H9 (cell line): ENCODE measurements around the gene ARHGAP24. TPM values are rescaled to one million over a fixed set of nuclear protein-coding genes. Genes with fewer than 3 reads are reported as not detected.

ENCODE experiments used
- DNase-seq: peaks from one replicate; pipeline ENCODE4 v3.0.0-alpha.2; 2017
- H2AFZ ChIP-seq: one replicate; pipeline ENCODE4 v1.6.1; 2013; ENCODE audit warnings: mild to moderate bottlenecking, low read length, control low read depth, moderate library complexity
- H2AK5ac ChIP-seq: 2 replicates; pipeline ENCODE4 v1.6.1; 2013; ENCODE audit warnings: low read length, control low read depth, mixed read lengths; ENCODE audit not compliant: insufficient read length
- H2BK120ac ChIP-seq: one replicate; pipeline ENCODE4 v1.6.1; 2013; ENCODE audit warnings: low read depth, mild to moderate bottlenecking, low read length, control low read depth, inconsistent platforms; ENCODE audit not compliant: poor library complexity, severe bottlenecking
- H2BK12ac ChIP-seq: 2 replicates; pipeline ENCODE4 v1.6.1; 2013; ENCODE audit warnings: low read length, control low read depth, mixed read lengths, low read depth; ENCODE audit not compliant: insufficient read length
- H2BK15ac ChIP-seq: 2 replicates; pipeline ENCODE4 v1.6.1; 2013; ENCODE audit warnings: low read depth, low read length, control low read depth
- H2BK20ac ChIP-seq: one replicate; pipeline ENCODE4 v1.6.1; 2013; ENCODE audit warnings: low read depth, mild to moderate bottlenecking, low read length, control low read depth, inconsistent platforms; ENCODE audit not compliant: poor library complexity, severe bottlenecking
- H2BK5ac ChIP-seq: 2 replicates; pipeline ENCODE4 v1.6.1; 2013; ENCODE audit warnings: low read length, control low read depth, mixed read lengths; ENCODE audit not compliant: insufficient read length
- H3K14ac ChIP-seq: 2 replicates; pipeline ENCODE4 v1.6.1; 2013; ENCODE audit warnings: low read length, control low read depth; ENCODE audit not compliant: insufficient read depth
- H3K18ac ChIP-seq: 2 replicates; pipeline ENCODE4 v1.6.1; 2013; ENCODE audit warnings: low read depth, mild to moderate bottlenecking, mixed read lengths, low read length, control low read depth; ENCODE audit not compliant: insufficient read length
- H3K23ac ChIP-seq: 2 replicates; pipeline ENCODE4 v1.6.1; 2013; ENCODE audit warnings: low read length, control low read depth, mixed read lengths, low read depth; ENCODE audit not compliant: insufficient read length
- H3K23me2 ChIP-seq: 2 replicates; pipeline ENCODE4 v1.6.1; 2013; ENCODE audit warnings: low read depth, mild to moderate bottlenecking, mixed read lengths, low read length, control low read depth; ENCODE audit not compliant: insufficient read length, poor library complexity, severe bottlenecking
- H3K27ac ChIP-seq: 2 replicates; pipeline ENCODE4 v1.5.1; 2013; ENCODE audit warnings: low read length, control low read depth, mixed read lengths, low read depth; ENCODE audit not compliant: insufficient read length
- H3K27me3 ChIP-seq: 2 replicates; pipeline ENCODE4 v1.6.1; 2013; ENCODE audit warnings: low read length, control low read depth, inconsistent platforms; ENCODE audit not compliant: insufficient read depth
- H3K4ac ChIP-seq: 2 replicates; pipeline ENCODE4 v1.6.1; 2013; ENCODE audit warnings: low read depth, mild to moderate bottlenecking, control low read depth, inconsistent platforms, low read length, moderate library complexity
- H3K4me1 ChIP-seq: 2 replicates; pipeline ENCODE4 v1.6.1; 2013; ENCODE audit warnings: low read length, control low read depth, inconsistent platforms; ENCODE audit not compliant: insufficient read depth
- H3K4me2 ChIP-seq: 2 replicates; pipeline ENCODE4 v1.6.1; 2013; ENCODE audit warnings: low read length, control low read depth, mixed read lengths; ENCODE audit not compliant: insufficient read length, insufficient read depth
- H3K56ac ChIP-seq: 2 replicates; pipeline ENCODE4 v1.6.1; 2013; ENCODE audit warnings: low read depth, mild to moderate bottlenecking, mixed read lengths, low read length, control low read depth; ENCODE audit not compliant: insufficient read length
- H3K79me1 ChIP-seq: 2 replicates; pipeline ENCODE4 v1.6.1; 2013; ENCODE audit warnings: low read depth, mild to moderate bottlenecking, moderate library complexity, low read length, control low read depth, inconsistent platforms; ENCODE audit not compliant: insufficient read depth, poor library complexity, severe bottlenecking
- H3K79me2 ChIP-seq: 2 replicates; pipeline ENCODE4 v1.6.1; 2013; ENCODE audit warnings: low read length, control low read depth, inconsistent platforms; ENCODE audit not compliant: insufficient read depth
- H3K9ac ChIP-seq: 2 replicates; pipeline ENCODE4 v1.6.1; 2013; ENCODE audit warnings: low read length, control low read depth, mixed read lengths; ENCODE audit not compliant: insufficient read length; ENCODE audit errors: extremely low read depth
- H3K9me3 ChIP-seq: one replicate; pipeline ENCODE4 v1.6.1; 2013; ENCODE audit warnings: low read depth, low read length, inconsistent platforms; ENCODE audit not compliant: control insufficient read depth
- H3T11ph ChIP-seq: one replicate; pipeline ENCODE4 v1.6.1; 2013; ENCODE audit warnings: mild to moderate bottlenecking, low read length, control low read depth, inconsistent platforms
- H4K20me1 ChIP-seq: one replicate; pipeline ENCODE4 v1.6.1; 2013; ENCODE audit not compliant: control insufficient read depth, insufficient read length, insufficient read depth
- H4K5ac ChIP-seq: 2 replicates; pipeline ENCODE4 v1.6.1; 2013; ENCODE audit warnings: low read depth, mild to moderate bottlenecking, mixed read lengths, low read length, control low read depth; ENCODE audit not compliant: insufficient read length
- H4K8ac ChIP-seq: replicated peaks from 2 replicates; pipeline ENCODE4 v1.6.1; 2013; ENCODE audit warnings: low read length, control low read depth, mixed read lengths, low read depth; ENCODE audit not compliant: insufficient read length
- H4K91ac ChIP-seq: 2 replicates; pipeline ENCODE4 v1.6.1; 2013; ENCODE audit warnings: low read depth, mild to moderate bottlenecking, moderate library complexity, mixed read lengths, low read length, control low read depth; ENCODE audit not compliant: insufficient read length
- H3K27ac Mint-ChIP-seq, 3 experiments: 2 replicates in 2 of 3; 3 replicates in 1 of 3; pipeline ENCODE4 v1.8.0; 2020 to 2021; ENCODE audit warnings: mixed read lengths in 3 of 3, mild to moderate bottlenecking in 1 of 3, moderate library complexity in 1 of 3
- H3K27me3 Mint-ChIP-seq: 2 replicates; pipeline ENCODE4 v1.8.0; 2021; ENCODE audit warnings: low read depth, mild to moderate bottlenecking, moderate library complexity, mixed read lengths
- H3K36me3 Mint-ChIP-seq, 3 experiments: 2 replicates in 2 of 3; 3 replicates in 1 of 3; pipeline ENCODE4 v1.8.0; 2020 to 2021; ENCODE audit warnings: low read depth in 3 of 3, mixed read lengths in 3 of 3; ENCODE audit not compliant: insufficient read depth in 1 of 3
- H3K4me1 Mint-ChIP-seq, 2 experiments: 2 replicates each; pipeline ENCODE4 v1.8.0; 2020; ENCODE audit warnings: mixed read lengths in 2 of 2
- H3K4me3 Mint-ChIP-seq, 2 experiments: 2 replicates in 1 of 2; 3 replicates in 1 of 2; pipeline ENCODE4 v1.8.0; 2020 to 2021; ENCODE audit warnings: mild to moderate bottlenecking in 2 of 2, mixed read lengths in 2 of 2, moderate library complexity in 1 of 2
- H3K9me3 Mint-ChIP-seq, 2 experiments: 2 replicates in 1 of 2; 3 replicates in 1 of 2; pipeline ENCODE4 v1.8.0; 2020; ENCODE audit warnings: mild to moderate bottlenecking in 2 of 2, mixed read lengths in 2 of 2, moderate library complexity in 1 of 2
- CTCF ChIP-seq: fragments of 200-600 bp; sonication (generic); conservative IDR thresholded peaks from 3 replicates; pipeline ENCODE4 v1.8.0; 2021; ENCODE audit warnings: antibody characterized with exemption, mild to moderate bottlenecking
- WGBS: extraction: QIAGEN DNeasy Blood & Tissue Kit; methylation state at CpG from one replicate; pipeline ENCODE4 v1.1.7; 2013; ENCODE audit warnings: missing lambda C conversion rate, low lambda C conversion rate, mixed read lengths; ENCODE audit not compliant: insufficient read length; ENCODE audit errors: extremely low coverage; 5-methylcytosine and 5-hydroxymethylcytosine counted together
- total RNA-seq: library from RNA; stranded (reverse); gene quantifications from 2 replicates; pipeline ENCODE4 v1.2.1, GENCODE V29; 2021

ARHGAP24 gene
- total RNA-seq, 1 experiment from 2014 or later, result 0.37 TPM

- Histone ChIP-seq H2AFZ (no peak overlapping the region), H3T11ph (no peak overlapping the region), H3K56ac (no peak overlapping the region), H3K4me2 (no peak overlapping the region), H3K79me1 (no peaks in the 10 kb centered on the region), H3K79me2 (no peaks in the 10 kb centered on the region), H2BK12ac (no peak overlapping the region), H3K14ac (no peak overlapping the region), H2BK20ac (no peak overlapping the region), H3K9me3 (no peaks in the 10 kb centered on the region), H3K4me1 (peaks cover 3% of the 10 kb centered on the region; the same call in 1 of the 2 replicates), H3K27ac (no peak overlapping the region), H2BK15ac (no peak overlapping the region), H4K5ac (no peak overlapping the region), H4K20me1 (no peaks in the 10 kb centered on the region), H2BK5ac (no peak overlapping the region), H3K9ac (no peak overlapping the region), H3K27me3 (no peaks in the 10 kb centered on the region; the same call in 1 of the 2 replicates), H3K18ac (no peak overlapping the region), H4K91ac (no peak overlapping the region), H3K4ac (no peak overlapping the region), H2BK120ac (no peak overlapping the region), H2AK5ac (no peak overlapping the region), H3K23me2 (no peaks in the 10 kb centered on the region), H4K8ac (no peak overlapping the region), H3K23ac (no peak overlapping the region)
- Mint-ChIP-seq H3K27ac (no peak overlapping the region), H3K36me3 (peaks cover 0 to 11% (median 3%) of the 10 kb centered on the region in 3 experiments; a peak in 4 of 7 replicates), H3K4me3 (no peak overlapping the region), H3K4me1 (peaks cover 8% of the 10 kb centered on the region in 2 experiments), H3K27me3 (no peaks in the 10 kb centered on the region), H3K9me3 (peaks cover 4 to 7% of the 10 kb centered on the region in 2 experiments; a peak in 2 of 5 replicates)
- no CpG with 5 or more reads among the region's 3 CpGs for WGBS
- TF ChIP-seq CTCF, result no peak
- no peak for DNase-seq
Observed at GRCh38 chr4:86044593-86044985, 569.6 kb downstream of the ARHGAP24 start.
